Glomerular visceral epithelial cell (primary cell): ENCODE data around the gene PRDM5.
A peak's percentile ranks its signal among the peaks of the same experiment; 100 is the strongest.

Experiments
- DNase-seq: peaks from one replicate; pipeline ENCODE4 v3.0.0-alpha.2; 2016; ENCODE audit errors: extremely low spot score

PRDM5 gene

DNA sequence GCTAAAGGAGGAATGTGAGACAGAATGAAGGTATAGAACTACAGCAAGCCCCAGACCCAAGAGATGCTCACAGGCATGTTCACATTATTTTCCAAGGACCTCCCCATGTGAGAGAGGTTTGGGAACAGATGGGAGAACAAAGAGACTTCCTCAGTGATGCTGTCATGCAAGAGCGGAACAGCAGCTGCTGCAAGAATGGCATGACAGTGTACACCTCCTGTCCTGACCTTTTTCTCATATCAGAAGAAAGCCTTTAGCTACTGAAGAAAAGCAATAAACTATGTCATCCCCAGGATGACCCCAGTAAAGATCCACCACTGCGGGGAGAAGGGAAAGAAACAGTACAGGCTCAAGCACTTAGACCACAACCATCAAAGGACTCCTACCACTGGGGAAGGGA, 7.2 kb downstream of the PRDM5 start:
- no peak for DNase-seq

GRCh38 chr4:120903419-120903818, 19.1 kb downstream of the PRDM5 start:
- no peak for DNase-seq

DNA sequence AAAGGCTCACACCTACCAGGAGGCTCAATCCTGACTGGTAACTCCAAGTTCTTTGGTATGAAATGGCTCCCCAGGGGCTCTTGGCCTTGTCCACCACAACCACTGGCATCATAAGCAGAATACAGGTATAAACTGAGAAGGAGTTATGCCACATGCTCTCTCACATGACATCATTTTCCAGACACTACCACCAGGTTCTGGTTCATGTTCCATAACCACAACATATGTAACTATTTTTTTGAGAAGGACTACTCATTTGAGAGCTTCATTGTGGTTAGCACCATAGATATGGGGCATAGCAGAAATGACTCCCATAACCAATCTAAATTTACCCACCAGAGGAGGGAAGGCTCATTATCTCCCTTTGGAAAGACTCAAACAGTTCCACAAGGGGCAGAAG, 19.6 kb downstream of the PRDM5 start:
- peak; percentile 17 for DNase-seq

DNA sequence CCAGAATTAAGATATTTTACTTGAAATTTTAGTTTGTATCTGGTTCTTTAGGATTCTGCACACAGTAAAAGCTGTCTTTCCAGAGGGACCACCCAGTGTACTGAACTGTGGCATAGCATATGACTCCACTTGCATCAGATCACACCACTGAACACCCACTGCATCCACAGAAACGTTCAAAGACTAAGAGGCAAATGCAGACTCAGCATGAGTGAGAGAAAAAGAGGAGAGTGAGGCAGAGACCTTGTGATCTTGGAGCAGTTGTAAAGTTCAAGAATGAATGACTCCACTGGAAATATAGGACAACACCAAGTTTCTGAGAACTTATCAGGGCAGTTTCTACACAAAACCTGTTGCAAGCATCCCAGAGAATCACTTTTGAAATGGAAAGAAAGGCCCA, 20.8 kb downstream of the PRDM5 start:
- DNase-seq, result no peak

- DNase-seq, result no peak
These were observed 24.4 kb downstream of the PRDM5 start for GRCh38 chr4:120897981-120898719.

- DNase-seq, result no peak
These were observed 27.0 kb downstream of the PRDM5 start for GRCh38 chr4:120895554-120895953.

GRCh38 chr4:120893314-120893713, 29.2 kb downstream of the PRDM5 start:
- no peak for DNase-seq

GRCh38 chr4:120886191-120886590, 36.3 kb downstream of the PRDM5 start:
- no peak for DNase-seq

DNA sequence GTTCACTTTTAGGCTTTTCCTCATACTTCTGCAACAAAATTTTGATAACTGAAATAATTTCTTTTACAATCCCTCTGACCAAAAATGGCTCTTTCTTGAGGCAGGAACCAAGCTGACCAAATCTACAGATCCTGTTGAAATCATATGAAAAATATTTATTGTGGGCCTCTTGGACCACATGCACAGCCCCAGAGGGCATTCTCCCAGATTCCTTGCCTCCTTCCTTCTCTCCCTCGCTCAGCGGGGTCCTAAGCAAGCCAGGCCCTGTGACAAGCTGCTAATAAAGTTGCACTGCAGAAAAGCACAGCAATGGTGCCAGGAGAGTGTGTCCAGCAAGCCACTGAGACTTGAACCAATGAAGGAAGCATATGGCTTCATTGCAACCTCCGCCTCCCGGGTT, 40.7 kb downstream of the PRDM5 start:
- no peak for DNase-seq

DNA sequence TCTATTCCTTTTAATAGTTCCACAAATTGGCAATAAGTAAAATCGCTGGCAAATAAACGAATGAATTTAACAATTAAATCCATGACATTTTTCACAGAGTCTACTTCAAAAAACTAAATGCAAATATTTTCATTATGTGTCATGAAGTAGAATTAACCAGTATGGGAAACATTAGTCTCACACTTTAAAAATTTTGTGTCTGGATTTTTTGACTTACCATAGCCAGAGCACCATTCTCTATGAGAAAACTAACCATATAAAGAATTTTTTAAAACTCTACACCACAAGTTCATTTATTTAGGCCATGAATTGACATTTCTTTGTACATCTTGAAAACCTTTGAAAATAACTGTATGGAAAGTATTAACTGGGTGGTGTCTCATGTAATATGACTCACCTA, 41.2 kb downstream of the PRDM5 start:
- no peak for DNase-seq

GRCh38 chr4:120877021-120877420, 45.5 kb downstream of the PRDM5 start:
- no peak for DNase-seq

DNA sequence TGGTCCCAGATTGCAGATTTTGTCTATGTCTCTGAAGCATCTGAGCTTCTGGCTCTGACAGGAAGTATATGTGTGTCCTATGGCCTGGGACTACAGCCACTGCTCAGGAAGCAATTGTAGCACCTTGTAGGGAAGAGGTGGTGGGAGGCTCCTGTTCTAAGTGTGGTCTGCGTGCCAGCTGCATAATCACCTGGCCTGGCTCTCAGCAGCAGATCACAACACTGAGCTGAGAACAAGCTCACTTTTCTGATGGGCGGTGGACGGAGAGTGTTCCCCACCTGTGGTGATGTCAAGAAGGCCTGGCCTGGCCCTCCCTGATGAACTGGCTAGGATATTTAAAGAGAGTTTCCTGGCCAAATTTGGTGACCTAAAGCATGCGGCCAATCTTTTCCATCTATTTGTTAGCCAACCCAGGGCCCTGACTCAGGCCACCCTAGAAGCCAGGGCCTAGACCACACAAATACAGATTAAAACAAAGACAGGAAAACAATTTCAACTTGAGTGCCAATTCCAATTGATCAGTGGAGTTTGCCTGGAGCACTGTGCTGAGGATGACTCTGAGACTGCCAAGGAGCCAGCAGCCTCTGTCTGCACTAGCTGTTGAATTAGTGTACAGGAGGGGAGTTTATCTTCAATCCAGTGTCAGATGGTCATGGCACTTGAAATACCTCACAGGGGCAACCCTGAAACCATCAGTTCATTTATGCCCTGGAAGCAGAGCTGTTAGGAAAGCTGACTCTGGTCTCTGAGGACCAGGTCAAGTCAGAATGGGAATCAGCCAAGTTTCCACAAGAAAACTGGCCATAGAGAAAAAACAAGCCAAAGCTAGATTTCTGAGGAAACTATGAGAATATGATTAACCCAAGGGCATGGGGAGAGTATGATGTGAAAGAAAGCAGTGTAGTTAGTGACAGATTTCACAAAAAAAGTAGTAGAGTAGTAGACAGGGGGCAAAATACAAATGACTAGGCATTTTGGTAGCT, 47.4 kb downstream of the PRDM5 start:
- no peak for DNase-seq

- no peak for DNase-seq
These were observed 49.0 kb downstream of the PRDM5 start for GRCh38 chr4:120873554-120873953.

DNA sequence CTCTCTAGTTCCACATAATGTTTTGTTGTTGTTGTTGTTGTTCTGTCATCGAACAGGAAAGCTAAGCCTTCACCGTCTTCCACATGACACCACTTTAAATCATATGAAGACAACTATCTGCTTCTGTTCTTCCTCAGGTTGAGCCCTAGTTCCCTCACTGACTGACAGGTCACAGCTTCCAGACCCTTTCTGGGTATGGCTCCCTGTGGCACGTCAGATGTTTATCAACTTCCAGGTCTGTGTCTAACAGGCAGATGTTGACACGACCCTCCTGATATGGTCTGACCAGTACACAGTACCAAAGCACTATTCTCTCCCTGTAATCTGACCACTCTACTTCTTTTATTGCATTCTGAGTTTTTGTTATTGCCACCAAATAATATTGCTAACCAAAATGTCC, 51.4 kb downstream of the PRDM5 start:
- DNase-seq, result no peak

DNA sequence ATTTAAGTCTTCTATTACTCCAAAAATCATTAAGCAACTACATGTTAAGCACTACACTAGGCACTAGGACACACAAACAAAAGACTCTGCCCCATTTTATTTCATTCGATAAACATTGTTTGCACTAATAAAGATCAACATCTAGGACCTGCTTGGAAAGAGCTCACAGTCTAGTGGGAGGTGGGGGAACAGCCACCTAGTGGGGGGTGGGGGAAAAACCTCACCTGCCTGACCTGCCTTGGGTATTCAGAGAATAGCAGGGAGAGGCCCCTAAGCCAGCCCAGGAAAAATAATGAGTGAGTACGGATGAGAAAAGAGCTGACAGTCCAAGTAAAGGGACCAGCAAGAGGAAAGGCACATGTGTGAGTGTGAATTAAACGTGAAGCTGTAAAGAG, 52.2 kb downstream of the PRDM5 start:
- DNase-seq, result no peak

DNA sequence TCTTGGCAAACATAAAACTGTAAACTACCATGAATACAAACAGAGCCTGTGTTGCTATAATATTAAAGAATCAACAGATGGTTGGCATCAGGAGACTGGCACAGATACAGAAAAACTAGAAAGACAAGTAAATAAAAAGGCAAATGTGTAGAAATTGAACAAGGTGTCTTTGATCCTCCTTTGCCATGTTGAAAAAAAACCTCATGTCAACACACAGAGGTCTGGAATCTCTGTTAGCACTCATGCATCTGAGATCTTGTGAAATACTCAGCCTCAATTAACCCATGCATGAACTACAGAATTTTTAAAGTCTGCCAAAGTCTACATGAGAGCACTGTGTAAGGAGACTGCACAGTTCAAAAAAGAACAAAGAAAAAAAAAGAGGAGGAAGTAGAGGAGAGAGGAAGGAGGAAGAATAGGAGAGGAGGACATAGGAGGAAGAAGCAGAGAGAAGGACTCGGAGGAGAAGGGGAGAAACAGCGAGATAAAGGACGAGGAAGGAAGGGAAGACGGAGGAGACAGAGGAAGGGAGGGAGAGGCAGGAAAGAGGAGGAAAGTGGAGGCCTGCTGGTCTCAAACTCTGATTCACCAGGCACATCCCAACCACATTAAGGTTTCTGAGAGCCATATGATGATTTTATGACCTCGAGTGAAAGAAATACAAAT, 52.8 kb downstream of the PRDM5 start:
- no peak for DNase-seq

DNA sequence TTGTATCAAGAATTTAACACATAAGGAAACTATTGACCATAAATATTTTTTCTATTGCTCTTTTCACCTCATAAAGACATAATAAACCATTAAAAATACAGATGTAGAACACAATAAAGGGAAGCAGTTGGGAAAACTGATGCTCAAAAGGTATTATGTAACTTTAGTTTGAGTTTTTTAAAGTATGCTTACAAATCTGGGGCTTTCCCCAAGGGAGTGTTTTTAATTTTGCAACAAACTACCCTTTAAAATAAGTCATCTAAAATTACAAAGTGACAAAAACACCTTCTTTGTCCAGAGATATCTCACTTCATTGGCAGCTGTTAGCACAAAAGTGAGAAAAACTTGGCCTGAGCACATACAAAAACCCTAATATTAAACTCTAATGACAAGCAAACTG, 55.0 kb downstream of the PRDM5 start:
- DNase-seq, result no peak

- DNase-seq, result peak; percentile 86
These were observed 56.5 kb downstream of the PRDM5 start for GRCh38 chr4:120865985-120866384.

GRCh38 chr4:120864969-120865368, 57.6 kb downstream of the PRDM5 start:
- no peak for DNase-seq

DNA sequence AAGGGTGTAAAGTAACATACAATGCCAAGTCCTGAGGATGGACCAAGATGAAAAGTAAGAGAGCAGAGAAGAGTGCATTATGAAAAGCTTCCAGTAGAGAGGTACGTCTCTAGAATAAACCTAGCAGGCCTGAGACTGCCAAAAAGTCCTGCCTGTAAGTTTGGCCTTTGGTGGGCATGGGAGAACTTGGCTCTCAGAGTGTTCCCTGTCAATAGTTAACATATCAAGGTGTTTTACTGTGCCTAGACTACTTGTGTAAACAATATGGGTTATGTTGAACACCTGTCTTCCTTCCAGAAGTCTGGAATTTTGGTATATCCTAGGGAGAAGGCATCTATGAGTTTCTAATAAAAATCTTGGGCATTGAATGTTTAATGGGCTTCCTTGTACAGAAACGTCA, 60.1 kb downstream of the PRDM5 start:
- no peak for DNase-seq

GRCh38 chr4:120861852-120862251, 60.7 kb downstream of the PRDM5 start:
- no peak for DNase-seq

- DNase-seq, result no peak
These were observed 63.8 kb downstream of the PRDM5 start for GRCh38 chr4:120858776-120859175.
